ENCODE measurements around the gene ST6GALNAC3.

ST6GALNAC3 gene

GRCh38 chr1:76583235-76583868 is 508.8 kb downstream of the ST6GALNAC3 start:
- no peak for DNase-seq (ENCODE audit: low read depth in 2 of 2)

- DNase-seq (ENCODE audit: low read depth in 2 of 2), result no peak
Measured at GRCh38 chr1:76583875-76584477, 509.4 kb downstream of the ST6GALNAC3 start.

- no peak for DNase-seq (ENCODE audit: low read depth in 2 of 2)
Measured at GRCh38 chr1:76585980-76586674, 511.6 kb downstream of the ST6GALNAC3 start.

- DNase-seq (ENCODE audit: low read depth in 2 of 2), result no peak
Measured at GRCh38 chr1:76587212-76587611, 512.7 kb downstream of the ST6GALNAC3 start.

- DNase-seq (ENCODE audit: low read depth in 2 of 2), result no peak
Measured at GRCh38 chr1:76591461-76591860, 516.9 kb downstream of the ST6GALNAC3 start.

DNA sequence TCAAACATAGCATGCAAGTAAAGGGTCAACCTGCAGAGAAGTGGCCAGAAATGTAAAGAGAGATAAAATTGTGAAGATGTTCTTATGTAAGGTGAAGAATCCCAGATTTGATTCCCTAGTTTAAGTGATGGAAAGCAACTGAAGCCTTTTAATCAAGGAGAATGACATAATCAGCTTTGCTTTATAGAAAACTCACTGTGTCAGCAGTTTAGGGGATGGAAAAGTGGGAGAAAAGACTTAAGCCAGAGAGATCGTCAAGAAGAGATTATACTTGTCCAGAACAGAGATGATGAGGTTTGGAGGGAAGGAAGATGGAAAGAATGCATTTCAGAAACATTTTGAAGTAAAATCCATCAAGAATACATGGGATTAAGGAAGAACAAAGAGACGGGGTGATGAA is 517.4 kb downstream of the ST6GALNAC3 start:
- DNase-seq (ENCODE audit: low read depth in 2 of 2), result no peak

GRCh38 chr1:76593141-76593540 is 518.6 kb downstream of the ST6GALNAC3 start:
- no peak for DNase-seq (ENCODE audit: low read depth in 2 of 2)

GRCh38 chr1:76593618-76594017 is 519.1 kb downstream of the ST6GALNAC3 start:
- no peak for DNase-seq (ENCODE audit: low read depth in 2 of 2)

GRCh38 chr1:76595024-76595423 is 520.5 kb downstream of the ST6GALNAC3 start:
- no peak for DNase-seq (ENCODE audit: low read depth in 2 of 2)

DNA sequence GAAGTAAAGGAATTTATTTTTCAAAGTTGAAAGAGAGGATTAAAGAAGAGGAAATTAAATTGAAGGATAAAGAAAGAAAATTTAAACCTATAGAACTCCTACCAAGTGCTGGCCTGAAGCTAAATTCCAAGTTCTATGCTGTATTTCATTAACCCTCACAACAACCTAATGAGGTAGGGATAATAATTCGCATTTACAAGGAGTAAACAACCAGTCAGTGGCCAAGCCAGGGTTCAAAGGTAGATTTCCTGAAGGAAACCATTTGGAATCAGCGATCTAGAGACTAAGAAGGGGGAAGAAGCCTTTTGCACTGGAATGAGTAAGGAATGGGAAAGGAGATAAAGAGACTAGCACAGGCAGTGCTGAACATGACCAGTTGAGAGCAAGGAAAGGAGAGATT is 526.9 kb downstream of the ST6GALNAC3 start:
- DNase-seq (ENCODE audit: low read depth in 2 of 2), result no peak

DNA sequence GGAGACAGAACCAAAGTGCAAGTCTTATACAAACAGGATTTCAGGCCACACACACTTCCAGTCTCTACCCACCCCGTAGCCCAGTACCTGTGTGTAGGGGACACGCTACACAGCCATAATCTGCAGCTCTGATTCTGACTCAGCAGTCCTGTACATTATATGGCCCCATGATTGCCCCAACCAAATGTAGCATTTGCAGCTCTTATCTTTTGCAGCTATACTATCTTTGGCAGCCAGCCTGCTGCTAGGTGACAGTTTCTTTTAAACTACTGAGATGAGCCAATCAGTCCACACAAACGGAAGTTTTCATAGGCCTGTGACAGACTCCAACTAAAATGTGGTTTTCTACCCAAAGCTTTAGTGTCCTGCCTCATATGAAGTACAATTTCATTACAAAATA is 533.2 kb downstream of the ST6GALNAC3 start:
- no peak for DNase-seq (ENCODE audit: low read depth in 2 of 2)

DNA sequence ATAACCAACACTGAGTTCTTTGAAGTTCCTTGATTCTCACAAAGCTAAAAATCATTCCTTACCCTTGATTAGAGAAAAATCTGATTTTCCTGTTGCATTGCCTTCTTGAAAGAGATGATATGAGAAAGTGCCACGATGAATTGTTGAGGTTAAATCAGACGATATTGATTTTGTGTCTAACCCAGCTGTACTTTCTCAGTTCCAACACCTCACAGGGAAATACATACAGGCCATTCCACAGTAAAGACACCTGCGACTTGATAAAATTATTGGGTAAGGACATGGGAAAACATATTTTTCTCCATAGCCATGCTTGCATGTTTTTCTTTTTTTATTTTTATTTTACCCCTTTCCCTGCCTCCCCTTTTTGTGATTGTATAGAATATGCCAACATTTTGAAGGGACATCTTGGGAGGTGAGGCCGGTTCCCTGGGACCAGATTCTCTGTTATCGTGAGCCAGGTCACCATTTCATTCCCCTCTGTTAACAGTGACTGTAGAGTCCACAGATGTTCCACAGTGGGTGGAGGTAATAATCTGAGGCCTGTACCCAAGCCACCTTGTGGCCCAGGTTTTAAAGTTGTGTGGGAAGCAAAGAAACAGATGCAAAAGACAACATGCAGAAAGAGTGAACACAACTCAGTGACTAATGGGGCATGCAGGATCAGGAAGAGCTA is 537.4 kb downstream of the ST6GALNAC3 start:
- no peak for DNase-seq (ENCODE audit: low read depth in 2 of 2)

GRCh38 chr1:76613886-76614285 is 539.3 kb downstream of the ST6GALNAC3 start:
- DNase-seq (ENCODE audit: low read depth in 2 of 2), result no peak

- no peak for DNase-seq (ENCODE audit: low read depth in 2 of 2)
Measured at GRCh38 chr1:76615253-76616035, 540.9 kb downstream of the ST6GALNAC3 start.

DNA sequence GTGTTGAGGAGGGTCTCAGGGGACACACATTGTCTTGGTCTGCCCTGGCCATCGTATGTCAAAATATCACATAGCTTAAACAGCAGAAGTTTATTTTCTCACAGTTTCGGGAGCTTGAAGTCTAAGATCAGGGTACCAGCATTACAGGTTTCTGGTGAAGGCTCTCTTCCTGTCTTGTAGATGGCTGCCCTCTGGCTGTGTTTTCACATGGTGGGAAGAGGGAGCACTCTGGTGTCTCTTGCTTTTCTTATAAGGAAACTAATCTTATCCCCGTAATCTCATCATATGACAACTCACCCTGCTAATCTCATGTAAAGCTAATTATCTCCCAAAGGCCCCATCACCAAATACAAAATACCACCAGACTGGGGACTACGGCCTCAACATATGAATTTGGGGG is 545.8 kb downstream of the ST6GALNAC3 start:
- DNase-seq (ENCODE audit: low read depth in 2 of 2), result no peak

DNA sequence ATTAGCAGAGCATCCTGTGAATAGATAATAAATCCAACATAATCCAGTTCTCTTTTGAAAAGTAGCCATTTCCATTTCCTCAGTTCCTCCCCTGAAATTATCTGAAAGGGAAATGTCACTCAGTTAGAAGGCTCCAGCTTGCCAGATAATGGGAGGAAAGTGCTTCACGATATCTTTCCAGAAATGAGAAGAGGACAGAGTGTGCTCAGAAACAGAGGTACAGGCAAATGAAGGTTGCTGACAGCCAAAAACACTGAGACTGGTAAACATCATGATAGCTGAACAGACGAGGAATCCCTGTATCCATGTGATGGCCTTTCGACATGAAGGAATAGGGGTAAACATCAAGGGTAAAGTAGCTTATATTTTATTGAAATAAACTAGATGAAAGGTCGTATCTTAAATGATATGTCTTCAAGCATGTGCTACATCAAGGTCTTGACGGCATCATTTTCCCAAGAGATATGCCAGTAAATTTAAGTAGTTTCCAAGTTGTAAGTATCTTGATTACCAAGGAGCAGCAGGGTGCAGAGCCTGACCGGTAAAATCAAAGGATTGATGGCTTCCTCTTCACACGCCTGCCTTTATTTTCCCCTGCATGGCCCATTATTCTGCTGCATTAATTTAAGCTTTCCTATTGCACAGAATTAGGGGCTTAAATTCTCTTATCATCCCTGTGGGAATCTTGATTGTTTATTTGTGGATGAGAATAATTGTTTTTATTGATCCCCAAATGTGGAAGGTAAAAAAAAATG is 548.4 kb downstream of the ST6GALNAC3 start:
- no peak for DNase-seq (ENCODE audit: low read depth in 2 of 2)

DNA sequence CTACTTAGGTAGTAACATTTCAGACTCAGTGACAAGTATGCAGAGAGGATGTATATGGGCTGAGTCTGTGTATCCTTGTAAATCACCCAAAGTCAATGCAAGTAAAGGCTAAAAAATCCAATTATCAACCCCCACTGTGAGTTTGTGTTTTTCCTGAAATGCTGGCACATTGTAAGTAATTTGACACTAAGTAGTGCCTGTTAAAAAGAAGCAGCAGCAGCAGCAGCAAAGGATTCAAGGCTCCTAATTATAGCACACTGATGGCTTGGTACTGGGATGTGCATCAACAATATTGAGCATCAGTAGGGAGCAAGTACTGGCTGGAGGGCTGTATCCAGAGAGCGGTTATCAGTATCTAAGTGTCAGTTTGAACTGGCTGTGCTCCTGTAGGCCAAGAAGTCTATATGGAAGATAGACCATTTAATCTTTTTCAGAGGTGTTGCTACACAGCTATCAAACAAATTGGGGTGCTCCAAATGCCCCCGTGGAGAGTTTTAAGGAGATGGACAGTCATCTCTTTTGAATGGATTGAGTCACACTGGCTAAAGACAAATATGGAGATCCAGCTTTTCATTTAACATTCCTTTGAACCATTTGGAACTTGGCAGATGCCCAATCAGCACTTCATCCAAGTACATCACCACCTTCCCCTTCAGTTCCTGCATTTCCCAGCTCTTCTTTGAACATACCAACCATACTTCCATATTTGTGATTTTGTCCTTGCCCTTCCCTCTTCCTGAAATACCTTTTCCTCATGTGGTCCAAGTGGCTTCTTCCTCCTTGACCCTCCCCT is 551.5 kb downstream of the ST6GALNAC3 start:
- DNase-seq (ENCODE audit: low read depth in 2 of 2), result no peak

DNA sequence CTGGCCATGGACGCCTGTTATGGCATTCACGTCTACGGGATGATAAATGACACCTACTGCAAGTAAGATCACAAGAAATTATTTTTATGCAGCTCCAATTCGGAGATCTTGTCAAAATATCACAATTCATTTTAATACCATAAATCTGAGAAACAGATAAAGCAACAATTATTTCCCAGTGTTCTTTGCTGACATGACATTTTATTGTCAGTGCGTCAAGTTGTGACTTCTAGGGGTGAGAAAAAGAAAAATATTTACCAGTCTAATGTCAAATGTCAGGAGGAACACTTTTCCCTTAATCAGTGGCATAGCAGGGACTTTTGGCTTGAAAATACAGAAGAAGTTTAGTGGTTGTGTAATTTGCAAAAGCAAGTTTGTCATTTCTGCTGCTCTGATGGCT is 553.0 kb downstream of the ST6GALNAC3 start:
- DNase-seq (ENCODE audit: low read depth in 2 of 2), result no peak

GRCh38 chr1:76627901-76628300 is 553.4 kb downstream of the ST6GALNAC3 start:
- no peak for DNase-seq (ENCODE audit: low read depth in 2 of 2)

DNA sequence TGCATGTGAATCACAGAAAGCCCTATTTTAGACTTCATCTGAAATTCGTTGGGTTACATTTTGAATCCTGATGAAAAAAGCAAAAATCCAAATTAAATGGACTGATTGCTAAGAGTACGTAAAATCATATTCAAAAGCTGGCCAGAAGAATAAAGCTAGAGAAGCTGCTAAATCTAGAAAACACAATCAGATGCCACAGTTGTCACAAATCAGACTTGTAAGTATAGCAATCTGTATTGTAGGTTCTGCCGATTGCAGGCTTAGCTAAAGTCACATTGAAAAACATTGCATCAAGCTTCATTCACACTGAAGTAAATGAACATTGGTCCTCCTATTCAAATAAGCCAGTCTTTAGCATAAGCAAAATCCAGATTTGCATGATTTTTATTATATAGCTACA is 557.6 kb downstream of the ST6GALNAC3 start:
- no peak for DNase-seq (ENCODE audit: low read depth in 2 of 2)
